PFSK-1 (cell line): ENCODE results near the gene MSANTD2.

ENCODE experiments used
- FOXP2 ChIP-seq: optimal IDR thresholded peaks from 2 replicates; pipeline ENCODE3; 2011; ENCODE audit warnings: borderline replicate concordance, control low read depth, inconsistent platforms; ENCODE audit not compliant: insufficient read depth; ENCODE audit errors: extremely low read length, extremely low read depth
- POLR2AphosphoS5 ChIP-seq: IDR thresholded peaks from 2 replicates; pipeline ENCODE4 v1.6.1; 2012; ENCODE audit warnings: low read depth, mild to moderate bottlenecking, control low read depth, low read length, moderate library complexity
- SIN3A ChIP-seq: IDR thresholded peaks from 2 replicates; pipeline ENCODE4 v1.6.1; 2012; ENCODE audit warnings: mild to moderate bottlenecking, low read length, moderate library complexity, borderline replicate concordance; ENCODE audit not compliant: insufficient read depth
- TAF1 ChIP-seq: IDR thresholded peaks from 2 replicates; pipeline ENCODE4 v1.6.1; 2012; ENCODE audit warnings: low read length, control low read depth, borderline replicate concordance; ENCODE audit not compliant: insufficient read depth
- TF ChIP-seq, protein P1 (sequence below), 2 experiments: IDR thresholded peaks; 2 replicates each; pipeline versions ENCODE4 v1.6.1 to v1.8.0; 2011 to 2012; ENCODE audit warnings: low read depth in 2 of 2, low read length in 2 of 2, control low read depth in 1 of 2, inconsistent platforms in 1 of 2, mild to moderate bottlenecking in 1 of 2, moderate library complexity in 1 of 2; ENCODE audit not compliant: insufficient read depth in 1 of 2

Gene MSANTD2

DNA sequence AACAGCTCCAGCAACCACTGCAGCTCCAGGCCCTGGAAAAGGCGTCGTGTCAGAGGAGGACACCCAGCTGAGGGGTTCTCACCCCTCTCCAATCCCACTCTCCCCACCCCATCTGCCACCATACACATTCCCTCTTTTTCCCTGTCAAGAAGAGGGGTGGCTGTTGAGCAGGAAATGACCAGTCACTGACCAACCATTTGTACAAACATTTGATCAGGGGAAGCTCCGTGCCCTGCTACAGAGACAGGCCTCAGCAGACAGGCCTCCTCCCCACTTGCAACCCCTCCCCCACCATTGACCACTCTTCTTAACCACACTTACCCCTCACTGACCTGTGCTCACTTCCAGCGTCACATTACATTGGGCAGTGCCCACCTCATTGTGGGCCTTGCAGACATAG, 45.9 kb downstream of the MSANTD2 start:
- TF ChIP-seq, protein P1, sequence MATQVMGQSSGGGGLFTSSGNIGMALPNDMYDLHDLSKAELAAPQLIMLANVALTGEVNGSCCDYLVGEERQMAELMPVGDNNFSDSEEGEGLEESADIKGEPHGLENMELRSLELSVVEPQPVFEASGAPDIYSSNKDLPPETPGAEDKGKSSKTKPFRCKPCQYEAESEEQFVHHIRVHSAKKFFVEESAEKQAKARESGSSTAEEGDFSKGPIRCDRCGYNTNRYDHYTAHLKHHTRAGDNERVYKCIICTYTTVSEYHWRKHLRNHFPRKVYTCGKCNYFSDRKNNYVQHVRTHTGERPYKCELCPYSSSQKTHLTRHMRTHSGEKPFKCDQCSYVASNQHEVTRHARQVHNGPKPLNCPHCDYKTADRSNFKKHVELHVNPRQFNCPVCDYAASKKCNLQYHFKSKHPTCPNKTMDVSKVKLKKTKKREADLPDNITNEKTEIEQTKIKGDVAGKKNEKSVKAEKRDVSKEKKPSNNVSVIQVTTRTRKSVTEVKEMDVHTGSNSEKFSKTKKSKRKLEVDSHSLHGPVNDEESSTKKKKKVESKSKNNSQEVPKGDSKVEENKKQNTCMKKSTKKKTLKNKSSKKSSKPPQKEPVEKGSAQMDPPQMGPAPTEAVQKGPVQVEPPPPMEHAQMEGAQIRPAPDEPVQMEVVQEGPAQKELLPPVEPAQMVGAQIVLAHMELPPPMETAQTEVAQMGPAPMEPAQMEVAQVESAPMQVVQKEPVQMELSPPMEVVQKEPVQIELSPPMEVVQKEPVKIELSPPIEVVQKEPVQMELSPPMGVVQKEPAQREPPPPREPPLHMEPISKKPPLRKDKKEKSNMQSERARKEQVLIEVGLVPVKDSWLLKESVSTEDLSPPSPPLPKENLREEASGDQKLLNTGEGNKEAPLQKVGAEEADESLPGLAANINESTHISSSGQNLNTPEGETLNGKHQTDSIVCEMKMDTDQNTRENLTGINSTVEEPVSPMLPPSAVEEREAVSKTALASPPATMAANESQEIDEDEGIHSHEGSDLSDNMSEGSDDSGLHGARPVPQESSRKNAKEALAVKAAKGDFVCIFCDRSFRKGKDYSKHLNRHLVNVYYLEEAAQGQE (IDR thresholded peaks at IDR 0.05; ENCODE audit: insufficient read depth in 1 of 2, low read depth in 2 of 2, low read length in 2 of 2): no peak
- TF ChIP-seq POLR2AphosphoS5: no peak
- TF ChIP-seq TAF1: no peak
- TF ChIP-seq SIN3A: no peak

DNA sequence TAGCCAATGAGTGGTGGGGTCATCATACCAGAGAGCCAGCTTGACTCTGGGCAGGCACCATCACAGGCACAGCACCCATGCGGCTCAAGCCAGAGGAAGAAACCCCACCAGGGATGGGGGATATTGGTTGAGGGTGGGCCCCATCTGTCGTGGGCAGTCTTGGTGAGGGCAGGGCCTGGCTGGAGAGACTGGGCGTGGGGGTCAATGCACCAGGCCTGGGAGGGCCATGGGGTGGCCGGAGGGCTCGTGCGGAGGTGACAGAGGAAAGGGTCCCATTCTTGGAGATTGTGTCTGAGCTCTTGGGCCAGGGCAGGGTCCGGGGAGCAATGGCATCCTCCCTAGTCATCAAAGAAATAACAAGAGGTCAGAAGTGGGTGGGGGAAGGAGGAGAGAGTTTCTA, 46.6 kb downstream of the MSANTD2 start:
- TF ChIP-seq POLR2AphosphoS5: no peak
- TF ChIP-seq TAF1: no peak
- no peak for TF ChIP-seq FOXP2
- TF ChIP-seq SIN3A: no peak
- TF ChIP-seq, protein P1 (IDR thresholded peaks at IDR 0.05; ENCODE audit: insufficient read depth in 1 of 2, low read depth in 2 of 2, low read length in 2 of 2): no peak

DNA sequence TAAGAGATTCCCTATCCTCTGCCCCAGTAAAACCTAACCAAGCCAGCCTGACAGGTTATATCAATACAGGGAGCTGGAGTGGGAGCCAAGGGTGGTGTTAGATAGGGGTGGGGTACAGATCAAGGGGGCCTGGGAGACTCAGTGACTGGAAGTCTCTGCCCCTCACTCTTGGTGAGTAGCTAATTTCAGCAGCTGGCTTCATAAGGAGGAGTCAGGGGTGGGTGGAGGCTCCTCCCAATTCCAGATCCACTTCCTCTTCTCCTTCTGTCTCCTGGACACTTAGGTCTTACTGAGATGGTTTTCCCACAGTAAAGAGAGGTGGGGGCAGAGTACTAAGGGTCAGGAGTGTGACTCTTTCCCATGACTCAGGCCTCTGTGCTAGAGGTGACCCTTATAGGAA, 47.0 kb downstream of the MSANTD2 start:
- TF ChIP-seq SIN3A: no peak
- no peak for TF ChIP-seq POLR2AphosphoS5
- TF ChIP-seq, protein P1 (IDR thresholded peaks at IDR 0.05; ENCODE audit: insufficient read depth in 1 of 2, low read depth in 2 of 2, low read length in 2 of 2): no peak
- TF ChIP-seq TAF1: no peak
- no peak for TF ChIP-seq FOXP2

DNA sequence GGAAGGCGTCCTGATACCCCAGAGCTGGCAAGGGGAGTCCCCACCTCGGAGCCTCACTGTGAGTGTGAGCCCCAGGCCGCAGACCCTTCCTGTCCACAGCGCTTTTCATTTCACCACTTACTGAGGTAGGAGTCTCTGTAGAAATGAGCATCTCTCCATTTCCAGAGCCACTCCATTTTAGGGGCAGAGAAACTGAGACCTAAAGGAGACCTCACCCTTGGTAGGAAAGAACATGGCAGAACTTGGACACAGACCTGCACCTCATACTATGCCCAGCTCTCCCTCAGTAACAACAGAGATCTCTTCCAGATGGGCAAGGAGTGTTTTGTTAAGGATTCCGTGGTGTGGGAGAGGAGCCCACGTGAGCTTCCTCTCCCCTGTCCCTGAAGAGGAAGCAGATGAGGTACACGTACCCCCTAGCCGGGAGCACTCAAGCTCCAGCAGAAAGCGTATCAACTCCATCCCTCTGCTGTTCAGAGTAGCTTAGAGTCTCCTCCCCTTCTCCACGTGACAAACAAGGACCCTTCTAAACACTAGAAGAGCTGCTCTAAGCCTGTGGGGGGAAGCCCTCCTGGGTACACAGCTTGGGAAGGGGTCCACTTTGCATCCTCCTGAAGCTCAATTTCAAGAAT, 47.6 kb downstream of the MSANTD2 start:
- TF ChIP-seq, protein P1 (IDR thresholded peaks at IDR 0.05; ENCODE audit: insufficient read depth in 1 of 2, low read depth in 2 of 2, low read length in 2 of 2): no peak
- no peak for TF ChIP-seq FOXP2
- TF ChIP-seq SIN3A: no peak
- no peak for TF ChIP-seq POLR2AphosphoS5

DNA sequence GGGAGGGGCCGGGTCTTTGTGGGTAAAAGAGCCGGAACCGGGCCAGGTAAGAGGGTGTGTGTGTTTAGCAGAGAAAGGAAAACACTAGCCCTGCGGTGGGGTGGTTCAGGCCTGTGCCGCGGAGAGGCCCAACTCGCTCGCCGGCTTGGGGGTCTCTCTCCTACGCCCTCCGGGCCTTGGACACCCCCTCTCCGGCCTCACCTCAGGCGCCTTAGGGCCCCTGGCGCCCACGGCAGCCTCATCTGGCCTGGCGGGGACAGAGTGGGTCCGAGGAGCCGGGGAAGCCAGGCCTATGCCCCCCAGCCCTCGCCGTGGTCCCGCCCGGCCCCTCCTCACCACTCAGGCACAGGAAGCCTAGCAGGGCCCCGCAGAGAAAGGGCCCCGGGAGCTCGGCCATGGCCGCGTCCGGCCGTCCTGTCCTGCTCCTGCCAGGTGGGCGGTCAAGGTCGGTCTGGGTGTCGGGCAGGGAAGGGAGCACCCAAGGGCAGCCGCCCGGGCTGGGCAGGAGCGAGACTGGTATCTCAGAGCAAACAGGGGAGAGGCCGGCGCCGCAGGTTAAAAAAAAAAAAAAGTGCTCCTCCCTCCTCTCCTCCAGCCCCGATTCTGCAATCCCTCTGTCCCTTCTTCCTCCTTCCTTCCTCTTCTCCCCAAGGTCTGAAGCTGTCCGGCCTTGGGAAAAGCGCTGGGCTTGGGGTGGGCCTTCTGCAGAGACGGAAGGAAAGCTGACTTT, 48.3 kb downstream of the MSANTD2 start, which contains the start of gene VSIG2:
TSS of gene VSIG2 (minus strand) at position 515 of the 730 bp plus-strand sequence. CDS start at position 397, 118 bp downstream.
- TF ChIP-seq SIN3A: no peak
- TF ChIP-seq, protein P1 (IDR thresholded peaks at IDR 0.05; ENCODE audit: insufficient read depth in 1 of 2, low read depth in 2 of 2, low read length in 2 of 2): no peak
- TF ChIP-seq TAF1: no peak
- no peak for TF ChIP-seq FOXP2
- TF ChIP-seq POLR2AphosphoS5: no peak
